ENCODE data around the gene WDR87. TPM values are rescaled to one million over a fixed set of nuclear protein-coding genes. Genes with fewer than 3 reads are reported as not detected.

WDR87 gene
- total and polyA plus RNA-seq, 2 donors (not counting 3 experiments of a cell fraction or from before 2014, with no cell fraction given) = not detected

DNA sequence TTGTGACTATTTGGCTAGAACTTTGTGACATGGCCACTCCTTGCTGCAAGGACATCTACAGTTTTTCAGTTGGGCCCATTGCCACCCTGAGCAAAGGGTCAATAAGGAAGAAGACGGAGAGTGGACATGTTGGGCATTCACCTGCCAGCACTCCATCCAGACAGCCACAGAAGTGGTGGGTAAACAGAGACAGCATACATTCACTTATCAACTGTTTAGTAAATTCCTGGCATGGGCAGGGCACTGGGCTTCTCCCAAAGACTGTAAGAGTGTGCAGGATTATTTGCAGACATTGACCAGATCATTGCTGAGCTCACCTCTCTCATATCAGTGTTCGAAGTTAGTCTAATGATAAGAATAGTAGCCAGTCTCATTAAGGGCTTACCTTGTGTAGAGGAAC, 29.8 kb upstream of the WDR87 start:
- Histone ChIP-seq H3K27me3 (ENCODE audit: control insufficient read depth in 2 of 2, insufficient read depth in 2 of 2, low read length in 2 of 2) (no peaks in the 10 kb centered on the region), H3K79me2 (ENCODE audit: control insufficient read depth, insufficient read depth, low read length) (peaks cover 50% of the 10 kb centered on the region), H3K4me1 (ENCODE audit: control insufficient read depth, extremely low read depth, insufficient read depth, low read length) (peaks cover 13% of the 10 kb centered on the region), H3K27ac (ENCODE audit: insufficient read depth, low read depth, low read length) (no peak overlapping the region), H2AFZ (ENCODE audit: low read depth, low read length) (no peak overlapping the region), H3K9me3 (replicated peaks; ENCODE audit: control insufficient read depth, insufficient read depth, low read length) (no peaks in the 10 kb centered on the region), H3K9me1 (replicated peaks; ENCODE audit: control insufficient read depth, extremely low read depth, insufficient read depth, low read length) (no peaks in the 10 kb centered on the region), H3K9ac (replicated peaks; ENCODE audit: extremely low read depth, insufficient read depth, low read length) (no peak overlapping the region), H3K4me3 (replicated peaks in 1 of 3; ENCODE audit: insufficient read depth in 1 of 3, low read depth in 1 of 3, low read length in 3 of 3) (no peak overlapping the region), H4K20me1 (replicated peaks; ENCODE audit: control insufficient read depth, extremely low read depth, insufficient read depth, low read length) (no peaks in the 10 kb centered on the region), H3K36me3 (ENCODE audit: control insufficient read depth in 2 of 2, extremely low read depth in 1 of 2, insufficient read depth in 2 of 2, low read length in 2 of 2) (no peaks in the 10 kb centered on the region), H3K4me2 (ENCODE audit: insufficient read depth, low read length) (no peak overlapping the region)
- FAIRE-seq = no peak
- DNase-seq (ENCODE audit: low read depth, low spot score) = no peak
- no TSS peak for BruUV-seq (replicated peaks)
- intact Hi-C loops (cut with micrococcal nuclease) = no loop called here
- POLR2A ChIA-PET = no interaction called here
- dilution Hi-C loops (cut with MboI; ENCODE audit: extremely low pct_ligation_motif_present, low sequenced_read_pairs) = no loop called here
- TF ChIP-seq JUN (IDR thresholded peaks at IDR 0.05; ENCODE audit: borderline replicate concordance, insufficient read depth, insufficient read length, low read depth) (no peak), EZH2 (IDR thresholded peaks at IDR 0.05; ENCODE audit: borderline replicate concordance, low read depth, low read length, severe bottlenecking) (no peak), GATA2 (IDR thresholded peaks at IDR 0.05; ENCODE audit: insufficient read depth, insufficient read length, low read depth, low read length) (no peak), FOS (IDR thresholded peaks at IDR 0.05; ENCODE audit: borderline replicate concordance, insufficient read depth, low read length) (no peak), POLR2AphosphoS5 (IDR thresholded peaks at IDR 0.05; ENCODE audit: insufficient read depth, low read depth, low read length) (no peak), MYC (IDR thresholded peaks at IDR 0.05; ENCODE audit: low read depth, low read length) (no peak), POLR2A (IDR thresholded peaks at IDR 0.05; ENCODE audit: low read depth, low read length) (no peak)
- TF ChIP-seq, protein P1, sequence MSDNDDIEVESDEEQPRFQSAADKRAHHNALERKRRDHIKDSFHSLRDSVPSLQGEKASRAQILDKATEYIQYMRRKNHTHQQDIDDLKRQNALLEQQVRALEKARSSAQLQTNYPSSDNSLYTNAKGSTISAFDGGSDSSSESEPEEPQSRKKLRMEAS (IDR thresholded peaks at IDR 0.05; ENCODE audit: insufficient read depth, insufficient read length) = no peak
- TF ChIP-seq, protein P2, sequence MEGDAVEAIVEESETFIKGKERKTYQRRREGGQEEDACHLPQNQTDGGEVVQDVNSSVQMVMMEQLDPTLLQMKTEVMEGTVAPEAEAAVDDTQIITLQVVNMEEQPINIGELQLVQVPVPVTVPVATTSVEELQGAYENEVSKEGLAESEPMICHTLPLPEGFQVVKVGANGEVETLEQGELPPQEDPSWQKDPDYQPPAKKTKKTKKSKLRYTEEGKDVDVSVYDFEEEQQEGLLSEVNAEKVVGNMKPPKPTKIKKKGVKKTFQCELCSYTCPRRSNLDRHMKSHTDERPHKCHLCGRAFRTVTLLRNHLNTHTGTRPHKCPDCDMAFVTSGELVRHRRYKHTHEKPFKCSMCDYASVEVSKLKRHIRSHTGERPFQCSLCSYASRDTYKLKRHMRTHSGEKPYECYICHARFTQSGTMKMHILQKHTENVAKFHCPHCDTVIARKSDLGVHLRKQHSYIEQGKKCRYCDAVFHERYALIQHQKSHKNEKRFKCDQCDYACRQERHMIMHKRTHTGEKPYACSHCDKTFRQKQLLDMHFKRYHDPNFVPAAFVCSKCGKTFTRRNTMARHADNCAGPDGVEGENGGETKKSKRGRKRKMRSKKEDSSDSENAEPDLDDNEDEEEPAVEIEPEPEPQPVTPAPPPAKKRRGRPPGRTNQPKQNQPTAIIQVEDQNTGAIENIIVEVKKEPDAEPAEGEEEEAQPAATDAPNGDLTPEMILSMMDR (IDR thresholded peaks at IDR 0.05; ENCODE audit: extremely low read depth in 1 of 2, insufficient read depth in 1 of 2, low read depth in 1 of 2, low read length in 2 of 2) = no peak
- CTCF ChIA-PET = no interaction called here

Data from endothelial cell of umbilical vein (primary cell).